Nasal cavity respiratory epithelium epithelial cell of viscerocranial mucosa (primary cell): ENCODE measurements around the gene GPR180. TPM values are rescaled to one million over a fixed set of nuclear protein-coding genes. Genes with fewer than 3 reads are reported as not detected.

Experiments
- total RNA-seq: library from RNA; depleted of rRNA; stranded (reverse); fragments of >200 nt; gene quantifications from 2 replicates; pipeline ENCODE4 v1.2.3, GENCODE V29; 2014

Gene GPR180
- total RNA-seq, result 12.6 and 14.2 TPM in 2 replicates

GRCh38 chr13:94601446-94602431 lies at the start of gene GPR180:
GPR180 (plus strand) TSS chr13:94601857; CDS start chr13:94601928, 71 bp downstream.

GRCh38 chr13:94595950-94596574 lies 5.6 kb upstream of the GPR180 start, which contains the start of gene TGDS:
TGDS (minus strand) TSS chr13:94596152; CDS start chr13:94596136, 16 bp downstream.

Other genes starting within 250 kb of the GPR180 start
- gene DCT, start 122.2 kb upstream of the GPR180 start, total RNA-seq, result 0.21 TPM in 1 of 2 replicates, not detected in the other
- gene TGDS, start 5.7 kb upstream of the GPR180 start, total RNA-seq, result 11.9 and 18.5 TPM in 2 replicates
- gene SOX21, start 110.7 kb downstream of the GPR180 start, total RNA-seq, result under 0.01 and 0.21 TPM in 2 replicates